Effector memory CD4-positive, alpha-beta T cell (primary cell): ENCODE results near the gene TSHZ2.

Experiments used
- DNase-seq, 3 donors: peaks; one replicate each; pipeline ENCODE4 v3.0.0-alpha.2; 2020
- H3K27ac ChIP-seq: 2 replicates; pipeline ENCODE4 v1.7.0; 2013; ENCODE audit warnings: mild to moderate bottlenecking, low read length, moderate library complexity; ENCODE audit not compliant: insufficient read depth, poor library complexity, severe bottlenecking
- H3K27me3 ChIP-seq: replicated peaks from 2 replicates; pipeline ENCODE4 v1.7.0; 2013; ENCODE audit warnings: mild to moderate bottlenecking, low read length; ENCODE audit not compliant: insufficient read depth, control insufficient read depth, poor library complexity, severe bottlenecking
- H3K36me3 ChIP-seq: 2 replicates; pipeline ENCODE4 v1.7.0; 2013; ENCODE audit warnings: mild to moderate bottlenecking, low read length, moderate library complexity; ENCODE audit not compliant: control insufficient read depth, insufficient read depth
- H3K4me1 ChIP-seq: 2 replicates; pipeline ENCODE4 v1.7.0; 2013; ENCODE audit warnings: low read length, mild to moderate bottlenecking; ENCODE audit not compliant: control insufficient read depth, insufficient read depth, poor library complexity, severe bottlenecking
- H3K4me3 ChIP-seq: 2 replicates; pipeline ENCODE4 v1.7.0; 2013; ENCODE audit warnings: low read length, low read depth, mild to moderate bottlenecking; ENCODE audit not compliant: insufficient read depth, poor library complexity, severe bottlenecking
- H3K9me3 ChIP-seq: 2 replicates; pipeline ENCODE4 v1.7.0; 2013; ENCODE audit warnings: mild to moderate bottlenecking, low read length, moderate library complexity; ENCODE audit not compliant: control insufficient read depth
- total RNA-seq, 3 donors: gene quantifications; one replicate each; lab custom pipeline; 2026; lab: John Stamatoyannopoulos, UW

The TSHZ2 gene, protein sequence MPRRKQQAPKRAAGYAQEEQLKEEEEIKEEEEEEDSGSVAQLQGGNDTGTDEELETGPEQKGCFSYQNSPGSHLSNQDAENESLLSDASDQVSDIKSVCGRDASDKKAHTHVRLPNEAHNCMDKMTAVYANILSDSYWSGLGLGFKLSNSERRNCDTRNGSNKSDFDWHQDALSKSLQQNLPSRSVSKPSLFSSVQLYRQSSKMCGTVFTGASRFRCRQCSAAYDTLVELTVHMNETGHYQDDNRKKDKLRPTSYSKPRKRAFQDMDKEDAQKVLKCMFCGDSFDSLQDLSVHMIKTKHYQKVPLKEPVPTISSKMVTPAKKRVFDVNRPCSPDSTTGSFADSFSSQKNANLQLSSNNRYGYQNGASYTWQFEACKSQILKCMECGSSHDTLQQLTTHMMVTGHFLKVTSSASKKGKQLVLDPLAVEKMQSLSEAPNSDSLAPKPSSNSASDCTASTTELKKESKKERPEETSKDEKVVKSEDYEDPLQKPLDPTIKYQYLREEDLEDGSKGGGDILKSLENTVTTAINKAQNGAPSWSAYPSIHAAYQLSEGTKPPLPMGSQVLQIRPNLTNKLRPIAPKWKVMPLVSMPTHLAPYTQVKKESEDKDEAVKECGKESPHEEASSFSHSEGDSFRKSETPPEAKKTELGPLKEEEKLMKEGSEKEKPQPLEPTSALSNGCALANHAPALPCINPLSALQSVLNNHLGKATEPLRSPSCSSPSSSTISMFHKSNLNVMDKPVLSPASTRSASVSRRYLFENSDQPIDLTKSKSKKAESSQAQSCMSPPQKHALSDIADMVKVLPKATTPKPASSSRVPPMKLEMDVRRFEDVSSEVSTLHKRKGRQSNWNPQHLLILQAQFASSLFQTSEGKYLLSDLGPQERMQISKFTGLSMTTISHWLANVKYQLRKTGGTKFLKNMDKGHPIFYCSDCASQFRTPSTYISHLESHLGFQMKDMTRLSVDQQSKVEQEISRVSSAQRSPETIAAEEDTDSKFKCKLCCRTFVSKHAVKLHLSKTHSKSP (N-terminal part only)
- 20.2 to 29.0 (median 21.4) reads per million in 3 donors for total RNA-seq

DNA sequence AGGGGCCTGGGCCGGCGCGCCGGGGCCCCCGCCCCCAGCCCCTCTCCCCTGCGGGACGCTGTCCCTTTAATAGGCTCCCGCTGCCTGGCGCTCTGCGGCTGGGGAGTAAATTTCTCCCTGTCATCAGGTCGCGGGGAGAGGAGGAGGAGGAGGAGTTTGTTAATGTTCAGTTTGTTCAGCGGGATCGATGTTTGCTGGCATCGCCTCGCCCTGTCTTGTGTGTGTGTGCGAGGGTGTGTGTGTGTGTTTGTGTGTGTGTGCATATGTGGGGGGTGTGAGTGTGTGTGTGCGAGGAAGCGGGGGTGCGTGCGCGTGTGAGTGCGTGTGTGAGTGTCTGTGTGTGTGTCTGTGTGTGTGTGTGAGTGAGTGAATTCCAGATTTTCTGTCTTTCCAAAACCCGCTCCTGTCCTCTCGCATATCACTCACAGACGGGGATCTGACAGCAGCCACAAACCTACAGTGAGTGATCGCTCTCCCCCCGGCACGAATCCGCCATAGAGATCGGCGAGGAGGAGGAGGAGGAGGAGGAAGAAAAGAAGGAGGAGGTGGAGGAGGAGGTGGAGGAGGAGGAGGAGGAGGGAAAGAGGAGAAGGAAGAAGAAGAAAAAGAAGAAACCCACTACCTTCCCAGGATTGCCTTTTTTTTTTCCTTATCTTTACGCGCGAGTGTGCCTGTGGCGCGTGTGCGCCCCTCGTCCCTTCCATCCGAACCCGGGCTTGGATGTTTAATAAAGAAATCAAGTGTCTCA, at the start of gene TSHZ2:
Gene TSHZ2, plus strand, starts transcription at position 169 of the 748 bp plus-strand sequence. CDS start 936 bp downstream, outside the sequence.
- Histone ChIP-seq H3K27ac (peak within 1 kb of the TSS; percentile 87), H3K4me3 (peak within 1 kb of the TSS; percentile 69), H3K27me3 (no peaks in the 10 kb centered on the region), H3K4me1 (peaks cover 6% of the 10 kb centered on the region), H3K36me3 (no peaks in the 10 kb centered on the region), H3K9me3 (no peaks in the 10 kb centered on the region)
- DNase-seq: peak in 1 of 3 donors; percentile 13

DNA sequence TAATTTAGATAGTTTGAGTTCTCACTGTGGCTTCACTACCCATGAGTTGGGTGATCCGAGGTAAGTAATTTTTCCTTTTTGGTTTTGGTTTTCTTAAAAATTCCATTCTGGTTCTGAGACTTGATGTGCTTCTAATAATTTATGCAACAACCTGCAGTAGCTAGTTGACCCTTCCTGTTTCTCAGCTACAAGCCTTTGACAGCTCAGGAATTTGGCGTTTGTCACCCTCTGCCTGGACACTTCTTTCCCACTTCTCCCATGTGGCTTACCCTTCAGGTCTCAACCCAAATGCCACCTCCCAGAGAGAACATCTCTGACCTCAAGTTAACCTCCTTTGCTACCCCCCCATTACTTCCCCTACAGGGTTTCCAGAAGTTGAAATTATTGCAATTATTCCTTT, 49.7 kb upstream of the TSHZ2 start:
- Histone ChIP-seq H3K27ac (no peak overlapping the region), H3K27me3 (no peaks in the 10 kb centered on the region), H3K9me3 (no peaks in the 10 kb centered on the region), H3K4me1 (no peaks in the 10 kb centered on the region), H3K4me3 (no peak overlapping the region), H3K36me3 (no peaks in the 10 kb centered on the region)
- DNase-seq: no peak

DNA sequence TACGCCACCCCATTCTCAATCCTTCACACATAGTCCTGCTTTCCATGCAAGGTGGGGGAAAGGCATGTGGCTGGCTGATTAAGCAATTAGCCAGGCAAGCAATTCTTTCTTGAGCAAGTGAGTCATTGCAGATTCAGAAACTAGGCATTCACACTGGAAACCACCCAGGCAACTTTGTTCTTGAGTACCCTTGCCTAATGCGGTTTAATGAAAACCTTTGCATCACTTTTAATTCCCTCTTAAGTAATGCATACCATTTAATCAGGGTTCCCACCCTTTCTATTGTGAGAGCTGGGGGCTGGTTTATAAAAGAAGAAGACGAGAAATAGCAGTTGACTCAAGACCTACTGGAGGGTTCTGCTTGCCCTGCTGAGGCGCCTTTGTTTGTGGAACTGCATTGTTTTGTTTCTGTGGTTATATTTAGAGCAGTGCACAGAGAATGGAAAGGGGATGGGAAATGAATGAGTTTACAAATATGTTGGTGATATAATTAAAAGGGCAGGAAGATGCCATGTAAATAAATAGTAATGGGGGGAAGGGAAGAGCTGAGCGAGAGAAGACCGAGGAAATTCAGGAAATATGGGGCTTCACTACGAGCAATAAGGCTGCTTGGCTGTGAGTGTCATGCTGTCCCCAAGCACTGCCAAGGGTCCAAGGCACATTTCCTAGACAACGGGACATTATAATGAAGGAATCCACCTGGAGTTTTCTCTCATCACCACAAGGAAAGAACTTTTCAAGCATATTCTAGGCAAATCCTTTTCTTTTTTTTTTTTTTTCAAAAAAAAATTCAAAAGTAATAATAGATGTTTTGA, 48.8 kb upstream of the TSHZ2 start:
- H3K4me3 ChIP-seq: no peak overlapping the region

DNA sequence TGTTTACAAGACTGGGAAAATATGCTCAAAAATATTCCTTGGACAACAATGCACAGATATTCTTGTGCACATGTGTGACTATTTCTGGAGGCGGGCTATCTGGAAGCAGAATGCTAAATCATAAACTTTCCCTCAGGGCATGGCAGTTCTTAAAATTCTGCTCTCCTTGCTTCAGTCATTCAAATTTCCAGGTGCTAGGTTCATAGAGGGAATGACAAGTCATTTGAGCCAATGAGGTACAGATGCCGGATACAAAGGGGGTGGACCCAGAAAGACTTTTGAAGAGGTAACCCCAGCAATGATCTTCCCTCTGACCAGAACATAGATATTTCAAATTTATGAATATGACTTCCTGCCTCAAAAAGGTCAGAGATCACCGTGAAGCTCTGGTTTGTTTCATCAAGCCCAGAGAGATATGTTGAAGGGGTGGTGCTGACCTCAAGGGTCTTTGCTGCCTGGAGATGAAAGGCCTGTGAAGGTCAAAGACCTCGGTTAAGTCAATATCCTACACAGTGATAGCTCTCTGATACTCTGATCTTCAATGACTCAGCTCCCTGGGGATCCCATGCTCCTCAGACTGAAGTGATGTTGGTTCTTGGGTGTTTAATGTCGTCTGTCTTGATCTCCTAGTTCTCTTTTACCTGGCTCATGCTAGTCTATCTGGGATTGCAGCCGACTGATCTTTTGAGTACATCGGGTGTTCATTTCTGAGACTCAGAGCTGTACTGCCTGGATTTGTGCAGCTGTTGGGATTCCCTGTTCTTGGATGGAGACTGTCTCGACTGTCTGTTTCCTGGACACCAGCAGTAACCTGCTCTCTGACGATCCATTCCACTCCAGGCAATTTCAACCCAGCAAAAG, 47.5 kb upstream of the TSHZ2 start:
- H3K9me3 ChIP-seq: no peaks in the 10 kb centered on the region
- no peaks in the 10 kb centered on the region for H3K4me1 ChIP-seq
- no peaks in the 10 kb centered on the region for H3K27me3 ChIP-seq
- no peak overlapping the region for H3K27ac ChIP-seq
- H3K4me3 ChIP-seq: no peak overlapping the region
- no peaks in the 10 kb centered on the region for H3K36me3 ChIP-seq
- no peak for DNase-seq

More for the DNA sequence above, 48.8 kb upstream of the TSHZ2 start:
- Histone ChIP-seq H3K4me1 (no peaks in the 10 kb centered on the region), H3K27me3 (no peaks in the 10 kb centered on the region), H3K27ac (no peak overlapping the region), H3K36me3 (no peaks in the 10 kb centered on the region), H3K9me3 (no peaks in the 10 kb centered on the region)
- DNase-seq: no peak

DNA sequence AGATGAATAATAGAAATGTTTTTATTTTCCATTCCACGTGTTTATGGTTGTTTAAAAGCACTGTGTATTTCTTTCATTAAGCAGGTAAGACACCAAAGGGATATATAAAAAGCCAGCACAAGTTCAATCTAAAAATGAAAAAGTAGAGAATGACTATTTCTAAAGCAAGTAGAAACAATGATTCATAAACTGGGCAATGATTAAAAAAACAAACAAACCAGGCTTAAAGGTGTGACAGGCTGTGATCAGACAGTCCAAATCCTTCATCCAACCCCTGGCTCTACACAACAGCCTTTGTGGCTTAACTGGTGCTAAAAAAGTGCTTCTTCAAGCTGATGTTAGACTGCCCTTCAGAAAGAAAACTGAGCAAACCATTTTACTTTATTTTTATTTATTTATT, 45.7 kb upstream of the TSHZ2 start:
- no peaks in the 10 kb centered on the region for H3K27me3 ChIP-seq
- no peaks in the 10 kb centered on the region for H3K4me1 ChIP-seq
- H3K36me3 ChIP-seq: no peaks in the 10 kb centered on the region
- H3K27ac ChIP-seq: no peak overlapping the region
- no peaks in the 10 kb centered on the region for H3K9me3 ChIP-seq
- H3K4me3 ChIP-seq: no peak overlapping the region
- DNase-seq: no peak

DNA sequence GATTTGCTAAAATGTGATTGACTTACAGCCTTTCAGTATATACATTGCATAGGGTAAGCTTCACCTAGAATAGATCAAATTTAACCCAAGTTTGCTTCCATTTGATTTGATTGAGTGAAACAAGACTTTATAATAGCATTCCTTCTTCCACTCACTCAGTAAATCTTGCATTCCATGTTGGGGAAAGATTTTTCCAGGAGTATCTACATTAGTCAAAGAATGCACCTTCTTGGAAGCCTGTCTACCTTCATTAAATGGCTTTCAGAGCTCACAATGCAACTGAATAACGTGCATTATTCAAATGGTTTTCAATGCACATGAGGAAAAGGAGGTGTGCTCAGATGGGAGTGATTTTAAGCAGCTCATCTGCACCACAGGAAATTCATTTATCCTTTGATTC, 38.3 kb upstream of the TSHZ2 start:
- DNase-seq: no peak
- Histone ChIP-seq H3K4me1 (no peaks in the 10 kb centered on the region), H3K4me3 (no peak overlapping the region), H3K36me3 (no peaks in the 10 kb centered on the region), H3K27ac (no peak overlapping the region), H3K27me3 (no peaks in the 10 kb centered on the region), H3K9me3 (no peaks in the 10 kb centered on the region)

DNA sequence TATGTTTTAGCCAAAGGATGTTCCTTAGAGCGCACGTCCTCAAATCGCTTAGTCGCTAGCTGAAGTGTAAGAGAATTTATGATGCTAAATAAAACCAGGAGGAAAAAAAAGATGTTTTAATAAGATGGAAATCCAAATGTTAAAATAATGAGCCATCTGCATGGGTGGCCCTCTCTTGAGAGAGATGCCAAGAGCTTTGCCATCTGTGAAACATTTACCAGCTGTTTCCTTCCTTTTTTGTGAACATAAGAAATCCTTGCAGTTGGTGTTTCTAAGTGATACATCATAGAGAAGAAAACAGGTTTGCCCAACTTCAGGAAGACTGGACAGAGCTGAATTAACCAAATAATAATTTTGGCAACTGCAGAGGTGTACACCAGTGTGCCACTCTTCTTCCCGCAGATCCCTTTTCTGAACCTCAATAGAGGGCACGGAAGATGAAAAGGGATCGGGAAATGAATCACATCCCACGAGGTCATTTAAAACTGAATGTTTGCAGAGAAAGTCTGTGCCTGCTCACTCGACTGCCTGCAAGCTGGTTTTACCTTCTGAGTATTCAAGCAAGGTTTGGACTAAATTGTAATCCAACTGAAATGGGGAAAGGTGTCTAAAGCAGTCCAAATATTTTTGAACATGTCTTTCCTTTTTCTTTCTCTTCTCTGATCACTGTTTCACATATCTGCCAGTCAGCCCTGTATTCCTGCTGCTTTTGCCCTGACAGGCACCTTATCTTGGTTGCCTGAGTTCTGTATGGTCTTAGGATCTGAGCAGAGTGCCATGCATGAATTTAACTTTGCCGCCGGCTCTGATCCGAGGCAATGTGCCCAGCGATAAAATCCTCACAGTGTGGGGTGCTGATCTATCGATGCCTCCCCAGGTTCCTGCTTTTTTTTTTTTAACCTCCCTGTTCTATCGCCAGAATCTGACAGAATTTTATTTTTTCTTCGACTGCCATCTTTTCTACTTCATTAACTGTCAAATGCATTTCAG, 35.5 kb upstream of the TSHZ2 start:
- DNase-seq: no peak
- Histone ChIP-seq H3K4me3 (no peak overlapping the region), H3K4me1 (no peaks in the 10 kb centered on the region), H3K9me3 (no peaks in the 10 kb centered on the region), H3K27me3 (no peaks in the 10 kb centered on the region), H3K27ac (no peak overlapping the region), H3K36me3 (no peaks in the 10 kb centered on the region)

DNA sequence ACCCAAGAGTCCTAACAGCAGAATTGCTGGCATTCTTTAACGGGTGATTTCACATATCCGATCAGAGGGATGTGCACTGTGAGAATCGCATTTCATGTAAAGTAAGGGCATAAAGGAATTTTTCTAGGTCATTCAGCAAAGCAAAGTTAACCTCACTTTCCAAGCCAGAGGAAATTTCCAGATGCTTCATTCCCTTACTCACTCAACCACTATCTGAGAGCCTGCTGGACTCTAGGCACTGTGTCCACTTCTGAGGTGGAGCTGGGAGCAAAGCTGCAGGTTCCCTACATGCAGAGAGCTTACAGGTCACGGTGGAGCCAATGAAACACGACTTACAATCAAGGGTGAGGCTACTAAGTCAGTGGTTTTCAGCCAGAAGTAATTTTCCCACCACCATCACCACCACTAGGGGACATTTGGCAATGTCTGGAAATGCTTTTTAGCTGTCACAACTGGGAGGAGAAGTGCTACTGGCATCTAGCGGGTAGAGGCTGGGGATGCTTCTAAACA, 34.5 kb upstream of the TSHZ2 start:
- H3K27ac ChIP-seq: no peak overlapping the region
- no peaks in the 10 kb centered on the region for H3K27me3 ChIP-seq
- no peaks in the 10 kb centered on the region for H3K4me1 ChIP-seq
- no peak for DNase-seq
- H3K4me3 ChIP-seq: no peak overlapping the region
- no peaks in the 10 kb centered on the region for H3K9me3 ChIP-seq
- no peaks in the 10 kb centered on the region for H3K36me3 ChIP-seq
